Measurements from ENCODE around the gene SAMD11.

SAMD11 gene

GRCh38 chr1:947958-948357 lies 24.2 kb downstream of the SAMD11 start:
- no peak for DNase-seq

GRCh38 chr1:950268-950667 lies 26.5 kb downstream of the SAMD11 start:
- no peak for DNase-seq

- DNase-seq: no peak
Measured at GRCh38 chr1:950881-951280, 27.2 kb downstream of the SAMD11 start.

GRCh38 chr1:951364-951763 lies 27.6 kb downstream of the SAMD11 start:
- no peak for DNase-seq

- DNase-seq: no peak
Measured at GRCh38 chr1:952201-952600, 28.5 kb downstream of the SAMD11 start.

- no peak for DNase-seq
Measured at GRCh38 chr1:952603-953002, 28.9 kb downstream of the SAMD11 start.

- no peak for DNase-seq
Measured at GRCh38 chr1:953524-954320, 30.0 kb downstream of the SAMD11 start.

- DNase-seq: no peak
Measured at GRCh38 chr1:954927-955326, 31.2 kb downstream of the SAMD11 start.

GRCh38 chr1:955474-955873 lies 31.8 kb downstream of the SAMD11 start:
- DNase-seq: no peak

GRCh38 chr1:956636-957035 lies 32.9 kb downstream of the SAMD11 start:
- no peak for DNase-seq

- DNase-seq: peak; percentile 72
Measured at GRCh38 chr1:958823-959730, 35.4 kb downstream of the SAMD11 start, which contains the start of gene NOC2L. Gene NOC2L (minus strand): TSS chr1:959256. CDS start chr1:959240, 16 bp downstream.

GRCh38 chr1:959731-960362 lies 36.1 kb downstream of the SAMD11 start:
- DNase-seq: no peak

- peak; percentile 72 for DNase-seq
Measured at GRCh38 chr1:960363-961131, 36.8 kb downstream of the SAMD11 start, which contains the start of gene KLHL17. Gene KLHL17 (plus strand): TSS chr1:960584. CDS start chr1:960694, 110 bp downstream.

GRCh38 chr1:961132-961669 lies 37.5 kb downstream of the SAMD11 start:
- DNase-seq: no peak

- DNase-seq: no peak
Measured at GRCh38 chr1:962381-963300, 38.9 kb downstream of the SAMD11 start.

- no peak for DNase-seq
Measured at GRCh38 chr1:963301-963651, 39.6 kb downstream of the SAMD11 start.

GRCh38 chr1:963746-964525 lies 40.2 kb downstream of the SAMD11 start:
- DNase-seq: no peak

GRCh38 chr1:964691-965525 lies 41.2 kb downstream of the SAMD11 start:
- DNase-seq: no peak

GRCh38 chr1:965526-966134 lies 41.9 kb downstream of the SAMD11 start:
- DNase-seq: no peak
